B cell (primary cell): Measurements from ENCODE around the gene ADGRD1. TPM values are rescaled to one million over a fixed set of nuclear protein-coding genes. Genes with fewer than 3 reads are reported as not detected.
A peak's percentile ranks its signal among the peaks of the same experiment; 100 is the strongest.

ENCODE experiments used
- ATAC-seq: fragments of 200-7000 bp; cut with Tn5 transposase; one replicate; pipeline ENCODE4 v1.10.0; 2021; ENCODE audit warnings: low read depth, mild to moderate bottlenecking, moderate number of reproducible peaks, moderate library complexity
- CTCF ChIA-PET: fragments of 350-600 bp; sonication (Branson Sonifier 250); formaldehyde crosslinking; loops from one replicate; lab custom pipeline; 2021; ENCODE audit warnings: antibody characterized with exemption, inconsistent platforms; lab: Charles Lee
- POLR2A ChIA-PET: fragments of 350-600 bp; sonication (Branson Sonifier 250); formaldehyde crosslinking; loops from one replicate; lab custom pipeline; 2021; ENCODE audit warnings: antibody characterized with exemption; lab: Charles Lee
- DNase-seq: peaks from one replicate; pipeline ENCODE4 v3.0.0; 2013
- H2AFZ ChIP-seq: 2 replicates; pipeline ENCODE4 v1.6.1; 2012; ENCODE audit warnings: mild to moderate bottlenecking, low read depth, low read length; ENCODE audit not compliant: insufficient read depth, poor library complexity, severe bottlenecking
- H3K27ac ChIP-seq, 2 donors: 1 replicate in 1 of 2; 2 replicates in 1 of 2; pipeline ENCODE4 v1.5.1; 2012 to 2013; ENCODE audit warnings: low read length in 2 of 2, mild to moderate bottlenecking in 2 of 2, moderate library complexity in 1 of 2
- H3K27me3 ChIP-seq, 4 experiments: fragments of 200-600 bp in 1 of 4; sonication (generic) in 1 of 4; replicated peaks in 1 of 4; 1 replicate in 2 of 4; 2 replicates in 2 of 4; pipeline versions ENCODE4 v1.6.1 to v1.7.0; 2013 to 2016; ENCODE audit warnings: low read length in 3 of 4, mild to moderate bottlenecking in 2 of 4, mixed read lengths in 1 of 4, moderate library complexity in 1 of 4; ENCODE audit not compliant: insufficient read depth in 4 of 4, control insufficient read depth in 3 of 4; ENCODE audit errors: control extremely low read depth in 1 of 4
- H3K36me3 ChIP-seq, 2 experiments: replicated peaks in 1 of 2; 1 replicate in 1 of 2; 2 replicates in 1 of 2; pipeline versions ENCODE4 v1.6.1 to v1.7.1; 2013; ENCODE audit warnings: low read length in 1 of 2; ENCODE audit not compliant: insufficient read depth in 2 of 2, control insufficient read depth in 1 of 2; ENCODE audit errors: control extremely low read depth in 1 of 2, extremely low read depth in 1 of 2
- H3K4me1 ChIP-seq, 2 donors: fragments of 200-600 bp in 1 of 2; sonication (generic) in 1 of 2; 1 replicate in 1 of 2; 2 replicates in 1 of 2; pipeline versions ENCODE4 v1.5.1 to v1.6.1; 2013 to 2017; ENCODE audit warnings: low read length in 2 of 2; ENCODE audit not compliant: control insufficient read depth in 2 of 2, insufficient read depth in 2 of 2
- H3K4me2 ChIP-seq: replicated peaks from 2 replicates; pipeline ENCODE3; 2012; ENCODE audit warnings: mild to moderate bottlenecking, low read depth, low read length; ENCODE audit not compliant: poor library complexity, severe bottlenecking
- H3K4me3 ChIP-seq, 5 experiments: fragments of 200-600 bp in 1 of 5; sonication (generic) in 1 of 5; 1 replicate in 3 of 5; 2 replicates in 2 of 5; pipeline versions ENCODE4 v1.5.1 to v1.7.0; 2011 to 2016; ENCODE audit warnings: low read length in 4 of 5, mild to moderate bottlenecking in 4 of 5, low read depth in 2 of 5, control low read depth in 1 of 5, moderate library complexity in 1 of 5; ENCODE audit not compliant: insufficient read depth in 1 of 5; ENCODE audit errors: control extremely low read depth in 1 of 5, extremely low read depth in 1 of 5
- H3K79me2 ChIP-seq: fragments of 200-600 bp; sonication (generic); one replicate; pipeline ENCODE4 v1.6.0; 2016; ENCODE audit warnings: low read length; ENCODE audit not compliant: control insufficient read depth, insufficient read depth
- H3K9ac ChIP-seq: fragments of 200-600 bp; sonication (generic); 2 replicates; pipeline ENCODE4 v1.6.1; 2017; ENCODE audit warnings: mild to moderate bottlenecking, low read length, moderate library complexity
- H3K9me3 ChIP-seq, 3 donors: one replicate each; pipeline versions ENCODE4 v1.6.1 to v1.7.1; 2013; ENCODE audit warnings: low read length in 2 of 3; ENCODE audit not compliant: control insufficient read depth in 2 of 3, insufficient read depth in 1 of 3; ENCODE audit errors: control extremely low read depth in 1 of 3
- H4K20me1 ChIP-seq: 2 replicates; pipeline ENCODE4 v1.6.0; 2012; ENCODE audit warnings: mild to moderate bottlenecking, low read length; ENCODE audit not compliant: insufficient read depth, control insufficient read depth, poor library complexity, severe bottlenecking
- H3K27ac Mint-ChIP-seq: one replicate; pipeline ENCODE4 v1.8.0; 2021; ENCODE audit warnings: mixed read lengths
- H3K27me3 Mint-ChIP-seq: one replicate; pipeline ENCODE4 v1.8.0; 2021; ENCODE audit warnings: mixed read lengths
- H3K4me1 Mint-ChIP-seq: one replicate; pipeline ENCODE4 v1.8.0; 2021; ENCODE audit warnings: mixed read lengths
- H3K4me3 Mint-ChIP-seq: one replicate; pipeline ENCODE4 v1.8.0; 2021; ENCODE audit warnings: mixed read lengths
- H3K9me3 Mint-ChIP-seq: one replicate; pipeline ENCODE4 v1.8.0; 2022; ENCODE audit warnings: mixed read lengths; ENCODE audit not compliant: insufficient read depth
- CTCF ChIP-seq: fragments of 200-600 bp; IDR thresholded peaks from one replicate; pipeline ENCODE4 v1.8.0; 2022; ENCODE audit warnings: antibody characterized with exemption, mild to moderate bottlenecking
- EZH2 ChIP-seq: IDR thresholded peaks from 2 replicates; pipeline ENCODE4 v1.6.1; 2012; ENCODE audit warnings: borderline replicate concordance, low read depth, mild to moderate bottlenecking, moderate library complexity, low read length; ENCODE audit not compliant: insufficient read depth, poor library complexity, severe bottlenecking
- WGBS: methylation state at CpG from one replicate; pipeline ENCODE4 v1.1.5; 2013; ENCODE audit warnings: missing lambda C conversion rate; ENCODE audit not compliant: insufficient coverage; 5-methylcytosine and 5-hydroxymethylcytosine counted together
- intact Hi-C: fragments of 100-400 bp; cut with micrococcal nuclease; formaldehyde crosslinking; loops from one replicate; pipeline ENCODE4 v1.10.0; 2022
- polyA plus RNA-seq: library from polyadenylated mRNA; depleted of rRNA; stranded (reverse); fragments of >200 nt; gene quantifications from 2 replicates; pipeline ENCODE4 v1.2.3, GENCODE V29; 2012
- total RNA-seq, 2 donors: library from RNA; stranded (reverse); fragments of 120-200 nt in 1 of 2; gene quantifications; 1 replicate in 1 of 2; 2 replicates in 1 of 2; pipeline versions ENCODE4 v1.2.3 to v1.2.4, GENCODE V29; 2013 to 2022

Gene ADGRD1
- total and polyA plus RNA-seq, 2 donors (not counting 1 experiment from before 2014, with no cell fraction given) = 1.1 to 2.2 TPM

DNA sequence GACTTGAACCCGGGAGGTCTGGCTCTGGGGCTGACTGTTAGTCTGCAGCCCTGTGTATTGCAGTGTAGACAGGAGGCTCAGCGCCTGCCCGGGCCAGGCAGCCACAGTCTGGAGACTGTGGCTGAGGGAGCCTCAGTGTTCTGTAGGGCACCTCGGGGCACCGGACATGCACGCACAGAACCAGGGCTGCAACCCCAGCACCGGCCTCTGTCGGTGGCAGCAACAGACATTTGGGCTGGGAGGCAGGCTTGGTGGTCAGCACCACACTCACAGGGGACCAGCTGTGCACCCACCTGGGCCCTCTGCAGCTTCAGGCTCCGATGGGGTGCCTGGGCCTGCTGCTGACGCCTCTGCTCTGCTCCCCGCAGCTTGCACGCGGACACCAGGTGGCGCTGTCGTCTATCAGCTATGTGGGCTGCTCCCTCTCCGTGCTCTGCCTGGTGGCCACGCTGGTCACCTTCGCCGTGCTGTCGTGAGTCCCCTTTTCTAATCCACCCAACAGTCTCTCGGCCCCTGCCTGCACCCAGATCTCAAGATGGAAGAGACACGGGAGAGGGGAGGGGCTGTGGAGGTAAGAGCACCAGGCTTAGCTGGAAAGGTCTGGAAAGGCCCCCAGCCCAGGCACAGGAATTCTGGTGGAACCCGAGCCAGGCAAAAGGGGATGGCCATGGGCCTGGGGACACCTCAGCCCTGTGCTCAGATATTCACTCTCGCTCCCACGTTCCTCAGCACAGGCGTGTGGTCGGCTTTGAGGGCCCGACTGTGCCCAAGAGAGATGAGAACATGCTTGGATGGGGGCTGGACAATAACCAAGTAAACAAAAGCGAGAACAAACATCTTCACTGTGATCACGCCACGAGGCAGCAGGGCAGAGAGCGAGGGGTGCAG is 151.0 kb downstream of the ADGRD1 start:
- no peak overlapping the region for H3K9ac ChIP-seq
- H2AFZ ChIP-seq = peak overlapping the region; percentile 4

More for the DNA sequence above, 151.0 kb downstream of the ADGRD1 start:
- WGBS = 55% methylated on average over 27 of the region's 32 CpGs
- Histone ChIP-seq H3K79me2 (no peaks in the 10 kb centered on the region), H3K9me3 (peaks cover 0 to 15% (median 0%) of the 10 kb centered on the region in 3 donors), H3K36me3 (no peaks in the 10 kb centered on the region), H3K4me2 (peak overlapping the region; percentile 30), H3K27ac (no peak overlapping the region), H4K20me1 (no peaks in the 10 kb centered on the region), H3K4me1 (peaks cover 14 to 47% of the 10 kb centered on the region in 2 donors), H3K4me3 (no peak overlapping the region), H3K27me3 (no peaks in the 10 kb centered on the region)
- Mint-ChIP-seq H3K4me1 (peaks cover 17% of the 10 kb centered on the region), H3K4me3 (no peak overlapping the region), H3K27ac (no peak overlapping the region), H3K27me3 (peaks cover 4% of the 10 kb centered on the region), H3K9me3 (no peaks in the 10 kb centered on the region)
- ChIA-PET CTCF (interaction anchor here (1.0 to 3.9 kb wide), 15 partner anchors 8 to 897 kb away, joined by 3 to 32 read pairs (median 5); partner anchors contain the start of gene MMP17), POLR2A (no interaction called here)
- peak; percentile 87 for TF ChIP-seq CTCF
- TF ChIP-seq EZH2 = no peak
- DNase-seq (peak; percentile 78), ATAC-seq (peak; percentile 77)
- intact Hi-C loops = no loop called here
